AML-193 (cell line): Measurements from ENCODE around the gene TUBB3.
"Not testable (repeated sequence)": the region's sequence is repeated elsewhere in the genome, so short reads cannot be mapped to it uniquely, and the experiment has no call there.

Experiments
- DNase-seq, 2 experiments: peaks; one replicate each; lab custom pipeline; 2025; lab: John Stamatoyannopoulos, UW

The TUBB3 gene

DNA sequence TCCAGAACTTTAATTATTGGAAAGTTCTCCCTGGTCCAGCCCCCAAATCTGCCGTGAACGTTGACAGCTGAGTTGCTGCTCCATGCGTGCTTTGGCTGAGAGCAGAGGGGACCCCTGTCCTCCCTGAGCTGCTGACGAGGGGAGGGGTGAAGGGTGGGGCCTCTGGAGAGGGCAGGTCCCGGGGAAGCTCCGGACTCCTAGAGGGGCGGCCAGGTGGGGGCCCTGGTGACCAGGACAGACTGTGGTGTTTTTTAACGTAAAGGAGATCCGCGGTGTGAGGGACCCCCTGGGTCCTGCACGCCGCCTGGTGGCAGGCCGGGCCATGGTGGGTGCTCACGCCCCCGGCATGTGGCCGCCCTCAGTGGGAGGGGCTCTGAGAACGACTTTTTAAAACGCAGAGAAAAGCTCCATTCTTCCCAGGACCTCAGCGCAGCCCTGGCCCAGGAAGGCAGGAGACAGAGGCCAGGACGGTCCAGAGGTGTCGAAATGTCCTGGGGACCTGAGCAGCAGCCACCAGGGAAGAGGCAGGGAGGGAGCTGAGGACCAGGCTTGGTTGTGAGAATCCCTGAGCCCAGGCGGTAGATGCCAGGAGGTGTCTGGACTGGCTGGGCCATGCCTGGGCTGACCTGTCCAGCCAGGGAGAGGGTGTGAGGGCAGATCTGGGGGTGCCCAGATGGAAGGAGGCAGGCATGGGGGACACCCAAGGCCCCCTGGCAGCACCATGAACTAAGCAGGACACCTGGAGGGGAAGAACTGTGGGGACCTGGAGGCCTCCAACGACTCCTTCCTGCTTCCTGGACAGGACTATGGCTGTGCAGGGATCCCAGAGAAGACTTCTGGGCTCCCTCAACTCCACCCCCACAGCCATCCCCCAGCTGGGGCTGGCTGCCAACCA lies 4.4 kb upstream of the TUBB3 start, which contains the start of gene MC1R:
TSS of gene MC1R (plus strand) at position 410 of the 895 bp plus-strand sequence. CDS start at position 807, 397 bp downstream.
- DNase-seq, result no peak

- no peak for DNase-seq
Observed at GRCh38 chr16:89919535-89920406, 3.4 kb upstream of the TUBB3 start.

- DNase-seq, result no peak
Observed at GRCh38 chr16:89920723-89921122, 2.4 kb upstream of the TUBB3 start.

DNA sequence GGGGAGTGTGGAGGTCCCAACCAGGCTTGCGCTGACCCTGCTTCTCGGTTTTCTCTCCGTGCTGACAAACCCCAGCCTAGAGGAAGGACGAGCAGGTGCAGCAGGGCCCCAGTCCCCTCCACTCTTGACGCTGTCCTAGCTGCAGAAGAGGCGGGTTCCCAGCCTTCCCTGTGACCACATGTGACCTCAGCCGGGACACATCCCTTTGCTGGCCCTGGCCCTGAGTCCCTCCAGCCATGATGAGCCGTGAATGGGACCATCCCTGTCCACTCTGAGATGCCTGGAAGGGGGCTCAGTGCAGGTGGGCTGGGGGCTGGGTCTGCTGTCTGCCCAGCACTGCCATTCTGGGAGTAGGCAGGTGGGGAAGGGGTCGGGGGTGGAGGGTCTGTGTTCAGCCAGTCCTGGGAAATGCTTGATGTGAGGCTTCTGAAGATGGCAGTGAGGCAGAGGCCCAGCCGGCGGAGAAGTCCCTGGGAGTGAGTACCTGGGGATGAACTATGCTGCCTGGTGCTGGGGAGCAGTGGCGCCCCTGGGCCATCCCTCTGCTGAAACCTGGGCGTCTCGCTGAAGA lies 1.9 kb upstream of the TUBB3 start:
- no peak for DNase-seq

- DNase-seq, result no peak
Observed at GRCh38 chr16:89921702-89922476, 1.3 kb upstream of the TUBB3 start.

DNA sequence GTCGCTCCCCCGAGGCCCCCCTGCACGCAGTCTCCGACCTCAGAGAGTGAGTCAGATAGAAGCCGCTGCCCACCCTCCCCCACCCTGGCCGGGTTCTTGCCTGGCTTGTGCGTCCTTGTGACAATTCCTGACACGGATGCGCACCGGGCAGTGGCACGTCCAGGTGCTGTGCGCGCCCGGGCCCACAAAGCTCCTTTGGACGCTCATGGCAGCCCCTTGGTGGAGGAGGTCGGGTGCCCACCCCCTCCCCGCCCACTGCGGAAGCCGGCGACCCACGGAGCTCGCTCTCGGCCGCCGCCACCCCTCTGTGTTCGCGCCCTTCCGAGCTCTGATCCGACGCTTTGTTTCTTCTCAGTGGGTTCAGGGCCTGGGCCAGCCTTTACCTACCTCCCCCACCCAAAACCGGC lies 662 bp upstream of the TUBB3 start:
- DNase-seq, result no peak

DNA sequence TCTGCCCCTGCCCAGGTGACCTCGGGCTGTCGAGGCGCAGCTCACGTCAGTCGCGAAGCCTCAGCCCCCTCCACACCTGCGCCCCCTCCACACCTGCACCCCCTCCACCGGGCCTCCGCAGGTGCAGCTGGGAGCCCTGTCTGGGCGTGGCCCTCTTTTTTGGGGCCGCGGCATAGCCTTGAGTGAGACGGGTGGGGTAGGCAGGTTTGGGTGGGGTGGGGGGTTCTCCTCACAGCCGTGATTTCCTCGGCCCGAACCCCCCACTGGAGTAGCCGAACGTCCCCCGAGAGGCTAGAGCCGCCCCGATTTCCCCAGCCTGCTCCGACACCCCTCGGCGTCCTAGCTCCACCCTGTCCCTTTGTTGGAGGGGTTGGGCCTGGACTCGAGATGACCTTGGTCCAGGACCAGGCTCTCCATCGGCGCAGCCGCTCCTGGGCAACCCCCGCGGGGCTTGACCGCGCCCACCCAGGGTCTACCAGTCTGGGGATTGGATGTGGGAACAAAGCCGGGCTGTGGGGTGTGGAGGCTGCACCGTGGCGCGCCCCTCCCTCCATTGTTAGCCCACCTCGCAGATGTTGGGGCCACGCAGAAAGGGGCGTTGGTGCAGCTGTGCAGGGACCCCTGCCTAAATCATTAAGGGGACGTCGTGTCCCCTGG lies 626 bp downstream of the TUBB3 start:
- no peak for DNase-seq

GRCh38 chr16:89924297-89924924 lies 1.3 kb downstream of the TUBB3 start:
- DNase-seq, result peak in 1 of 2 experiments; percentile 18

GRCh38 chr16:89924925-89925307 lies 1.8 kb downstream of the TUBB3 start:
- no peak for DNase-seq

DNA sequence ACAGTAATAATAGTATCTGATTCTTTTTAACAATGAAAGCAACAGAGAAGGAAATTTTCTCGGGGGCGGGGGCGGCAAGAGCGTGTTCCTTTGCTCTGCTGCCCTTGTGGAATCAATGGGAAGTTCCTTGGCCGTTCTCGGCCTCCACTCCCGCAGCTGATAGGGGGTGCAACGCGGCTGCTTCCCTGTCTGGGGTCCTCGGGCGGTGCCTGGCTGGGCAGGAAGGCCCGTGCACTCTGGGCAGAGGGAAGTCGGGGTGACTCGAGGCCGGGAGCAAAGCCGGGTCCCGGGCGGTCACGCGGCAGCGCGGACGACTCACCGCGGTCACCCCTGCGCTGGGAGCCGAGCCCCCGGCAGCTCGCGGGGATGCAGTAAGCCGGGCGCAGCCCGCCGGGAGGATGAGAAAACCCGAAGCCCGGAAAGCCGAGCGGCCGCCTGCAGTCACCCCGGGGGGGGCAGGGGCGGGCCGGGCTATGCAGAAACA lies 2.5 kb downstream of the TUBB3 start:
- no peak for DNase-seq

GRCh38 chr16:89931305-89931896 lies 8.3 kb downstream of the TUBB3 start:
- no peak for DNase-seq

DNA sequence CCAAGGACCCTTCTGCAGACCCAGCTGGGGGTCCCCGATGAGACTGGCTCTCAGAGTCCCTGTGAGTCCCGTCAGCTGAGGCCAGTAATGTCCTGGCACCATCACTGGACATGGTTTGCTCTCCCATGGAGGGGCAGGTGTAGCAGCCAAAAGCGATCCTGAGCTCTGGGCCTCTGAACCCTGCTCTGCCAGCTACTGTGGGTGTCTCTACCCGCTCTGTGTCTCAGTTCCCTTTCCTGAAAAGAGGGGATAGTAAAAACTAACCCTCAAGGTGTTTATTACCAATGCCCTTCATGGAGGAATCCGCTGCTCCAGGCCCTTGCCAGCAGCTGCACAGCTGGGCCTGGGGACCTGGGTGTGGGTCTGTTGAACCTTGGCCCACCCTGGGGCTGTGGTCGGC lies 8.8 kb downstream of the TUBB3 start:
- no peak for DNase-seq

DNA sequence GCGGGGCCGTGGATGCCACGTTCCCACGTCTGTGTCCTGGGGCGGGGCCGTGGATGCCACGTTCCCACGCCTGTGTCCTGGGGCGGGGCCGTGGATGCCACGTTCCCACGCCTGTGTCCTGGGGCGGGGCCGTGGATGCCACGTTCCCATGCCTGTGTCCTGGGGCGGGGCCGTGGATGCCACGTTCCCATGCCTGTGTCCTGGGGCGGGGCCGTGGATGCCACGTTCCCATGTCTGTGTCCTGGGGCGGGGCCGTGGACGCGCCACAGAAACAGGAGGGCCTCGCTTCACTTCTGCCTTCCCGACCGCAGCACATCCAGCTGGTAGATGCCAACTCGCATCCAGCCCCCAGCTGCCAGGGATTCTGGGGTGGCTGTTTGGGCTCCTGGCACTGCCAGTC lies 10.9 kb downstream of the TUBB3 start:
- DNase-seq, result not testable (repeated sequence)

DNA sequence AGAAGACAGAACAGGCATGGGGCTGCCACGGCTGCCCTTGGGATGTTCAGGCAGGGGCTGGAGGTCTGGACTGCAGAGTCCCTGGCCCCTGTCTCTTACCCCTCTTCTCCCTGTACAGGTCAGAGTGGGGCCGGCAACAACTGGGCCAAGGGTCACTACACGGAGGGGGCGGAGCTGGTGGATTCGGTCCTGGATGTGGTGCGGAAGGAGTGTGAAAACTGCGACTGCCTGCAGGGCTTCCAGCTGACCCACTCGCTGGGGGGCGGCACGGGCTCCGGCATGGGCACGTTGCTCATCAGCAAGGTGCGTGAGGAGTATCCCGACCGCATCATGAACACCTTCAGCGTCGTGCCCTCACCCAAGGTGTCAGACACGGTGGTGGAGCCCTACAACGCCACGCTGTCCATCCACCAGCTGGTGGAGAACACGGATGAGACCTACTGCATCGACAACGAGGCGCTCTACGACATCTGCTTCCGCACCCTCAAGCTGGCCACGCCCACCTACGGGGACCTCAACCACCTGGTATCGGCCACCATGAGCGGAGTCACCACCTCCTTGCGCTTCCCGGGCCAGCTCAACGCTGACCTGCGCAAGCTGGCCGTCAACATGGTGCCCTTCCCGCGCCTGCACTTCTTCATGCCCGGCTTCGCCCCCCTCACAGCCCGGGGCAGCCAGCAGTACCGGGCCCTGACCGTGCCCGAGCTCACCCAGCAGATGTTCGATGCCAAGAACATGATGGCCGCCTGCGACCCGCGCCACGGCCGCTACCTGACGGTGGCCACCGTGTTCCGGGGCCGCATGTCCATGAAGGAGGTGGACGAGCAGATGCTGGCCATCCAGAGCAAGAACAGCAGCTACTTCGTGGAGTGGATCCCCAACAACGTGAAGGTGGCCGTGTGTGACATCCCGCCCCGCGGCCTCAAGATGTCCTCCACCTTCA lies 11.7 kb downstream of the TUBB3 start:
- DNase-seq, result no peak

DNA sequence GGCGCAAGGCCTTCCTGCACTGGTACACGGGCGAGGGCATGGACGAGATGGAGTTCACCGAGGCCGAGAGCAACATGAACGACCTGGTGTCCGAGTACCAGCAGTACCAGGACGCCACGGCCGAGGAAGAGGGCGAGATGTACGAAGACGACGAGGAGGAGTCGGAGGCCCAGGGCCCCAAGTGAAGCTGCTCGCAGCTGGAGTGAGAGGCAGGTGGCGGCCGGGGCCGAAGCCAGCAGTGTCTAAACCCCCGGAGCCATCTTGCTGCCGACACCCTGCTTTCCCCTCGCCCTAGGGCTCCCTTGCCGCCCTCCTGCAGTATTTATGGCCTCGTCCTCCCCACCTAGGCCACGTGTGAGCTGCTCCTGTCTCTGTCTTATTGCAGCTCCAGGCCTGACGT lies 12.5 kb downstream of the TUBB3 start:
- DNase-seq, result not testable (repeated sequence)

- DNase-seq, result no peak
Observed at GRCh38 chr16:89936034-89936433, 12.9 kb downstream of the TUBB3 start.

GRCh38 chr16:89936508-89936907 lies 13.4 kb downstream of the TUBB3 start:
- DNase-seq, result no peak

DNA sequence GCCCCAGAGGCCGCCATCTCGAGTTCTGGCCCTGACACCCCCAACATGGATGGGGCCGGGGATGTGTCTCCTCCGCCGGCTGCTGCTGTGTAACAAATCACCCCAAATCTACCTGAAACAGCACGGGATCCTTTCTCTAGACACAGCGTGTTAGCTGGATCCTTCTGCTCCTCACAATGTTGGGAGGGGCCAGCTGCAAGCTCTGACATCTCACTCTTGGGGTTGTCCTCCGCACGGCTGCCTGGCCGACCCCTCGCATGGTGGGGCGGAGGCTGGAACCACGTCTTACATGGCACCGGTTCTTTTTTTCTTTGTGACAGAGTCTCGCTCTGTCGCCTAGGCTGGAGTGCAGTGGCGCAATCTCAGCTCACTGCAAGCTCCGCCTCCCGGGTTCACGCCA lies 13.8 kb downstream of the TUBB3 start:
- no peak for DNase-seq
